Heart right ventricle (tissue), 16 donors: Measurements from ENCODE around the gene CD4. TPM values are rescaled to one million over a fixed set of nuclear protein-coding genes. Genes with fewer than 3 reads are reported as not detected.

Experiments used
- ATAC-seq, 8 donors: fragments of 200-7000 bp; cut with Tn5 transposase; one replicate each; pipeline ENCODE4 v1.9.1; 2020; ENCODE audit warnings: mild to moderate bottlenecking in 8 of 8, moderate library complexity in 8 of 8, moderate number of reproducible peaks in 1 of 8
- DNase-seq, 2 donors: peaks; one replicate each; pipeline ENCODE4 v3.0.0-alpha.2; 2020
- H3K27ac ChIP-seq, 10 donors: fragments of 200-600 bp; sonication (generic) in 2 of 10; one replicate each; pipeline versions ENCODE4 v1.5.0 to v1.8.0; 2020 to 2022; ENCODE audit warnings: mild to moderate bottlenecking in 3 of 10
- H3K27me3 ChIP-seq, 7 donors: fragments of 200-600 bp; one replicate each; pipeline ENCODE4 v1.8.0; 2021 to 2022; ENCODE audit warnings: mild to moderate bottlenecking in 2 of 7
- H3K36me3 ChIP-seq, 9 donors: fragments of 200-600 bp; sonication (generic) in 1 of 9; one replicate each; pipeline versions ENCODE4 v1.5.0 to v1.8.0; 2020 to 2022; ENCODE audit warnings: mild to moderate bottlenecking in 2 of 9
- H3K4me1 ChIP-seq, 9 donors: fragments of 200-600 bp; sonication (generic) in 1 of 9; one replicate each; pipeline versions ENCODE4 v1.5.0 to v1.8.0; 2020 to 2022; ENCODE audit warnings: mild to moderate bottlenecking in 4 of 9
- H3K4me3 ChIP-seq, 10 donors: fragments of 200-600 bp; sonication (generic) in 2 of 10; one replicate each; pipeline versions ENCODE4 v1.5.0 to v1.8.0; 2020 to 2022; ENCODE audit warnings: mild to moderate bottlenecking in 7 of 10, moderate library complexity in 2 of 10
- H3K9me3 ChIP-seq, 11 donors: fragments of 200-600 bp in 10 of 11; sonication (generic) in 2 of 11; one replicate each; pipeline versions ENCODE4 v1.5.0 to v1.8.0; 2013 to 2022; ENCODE audit warnings: mild to moderate bottlenecking in 2 of 11, control low read depth in 1 of 11, moderate library complexity in 1 of 11
- WGBS, 2 donors: extraction: QIAGEN DNeasy Blood & Tissue Kit; methylation state at CpG; one replicate each; pipeline ENCODE4 v1.1.7; 2013; ENCODE audit warnings: inconsistent platforms in 1 of 2; 5-methylcytosine and 5-hydroxymethylcytosine counted together
- intact Hi-C, 10 donors: fragments of 100-400 bp; cut with DNase I; formaldehyde crosslinking; loops; one replicate each; pipeline versions ENCODE4 v1.11.1 to v1.14.2; 2022
- polyA plus RNA-seq, 2 donors: library from polyadenylated mRNA; stranded (reverse); fragments of 200-250 nt; gene quantifications; one replicate each; pipeline ENCODE4 v1.2.3, GENCODE V29; 2013
- total RNA-seq, 10 donors: library from RNA; stranded (reverse); fragmentation: NEBNext Ultra II Directional in 3 of 10; extraction: Animal tissue kit (Norgen Biotek cat#: 25700) in 3 of 10; gene quantifications; one replicate each; pipeline versions ENCODE4 v1.2.1 to v1.2.4, GENCODE V29; 2021 to 2023
- TF ChIP-seq, protein P1 (sequence below), 9 donors: fragments of 200-600 bp; sonication (generic) in 2 of 9; IDR thresholded peaks; one replicate each; pipeline versions ENCODE4 v1.5.0 to v1.8.0; 2021 to 2022; ENCODE audit warnings: antibody characterized with exemption in 9 of 9, mild to moderate bottlenecking in 5 of 9, moderate library complexity in 1 of 9
- donor health status: Arrhythmogenic right ventricular cardiomyopathy.
- donor health status: ischemic (EF 13 %, LVEDD 7.1; RV severe dilation, severe dysfunction).
- donor health status: healthy with polysubstance abuse.
- donor health status: DM: no; HTN: yes; CAD: no.
- donor health status: DM: no; HTN: no; CAD: no.
- donor health status: ischemic (EF 25% LVEDD 6.9; RV normal size, moderate dysfunction).
- donor health status: ischemic (EF 25% LVEDD 5.7; RV mildly dilated, moderate dysfunction).
- donor health status: healthy.
- donor health status: DM: yes; HTN: yes; CAD: no.
- donor health status: Ischemic cardiomyopathy.
- donor health status: ischemic (EF 35%, LVEDD 5.7; RV mildly dilated, moderate dysfunction).
- donor health status: nonischemic (EF 11% LVEDD 7.7; RV severe dilation, severe dysfunction).
- donor health status: DM: yes; HTN: yes; CAD: no.
- donor health status: PGD.
- donor health status: ischemic (EF 29% LVEDD 5.4; RV normal size, mild dysfunction).
- donor health status: nonischemic (EF 23%, LVEDD 6.1; RV moderate dilation, normal function).

Gene CD4
- total and polyA plus RNA-seq, 12 donors: 2.6 to 44.3 (median 4.2) TPM

DNA sequence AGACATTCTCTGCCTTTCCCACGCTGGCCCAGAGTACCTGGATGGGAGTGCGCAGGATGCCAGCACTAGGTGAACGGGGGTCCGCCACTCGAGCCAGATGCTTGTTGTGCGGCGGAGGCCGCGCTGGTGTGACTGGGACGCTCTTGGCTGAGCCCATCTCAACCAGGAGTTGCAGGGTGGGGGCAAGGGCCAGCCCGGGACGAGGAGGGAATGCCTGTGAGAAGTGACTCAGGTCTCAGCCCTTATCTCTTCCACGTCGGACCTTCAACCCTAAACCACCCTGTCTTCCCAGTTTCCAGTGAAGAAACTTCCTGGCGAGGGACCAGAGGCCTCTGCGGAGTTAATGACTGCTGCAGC is 61.4 kb downstream of the CD4 start:
- Histone ChIP-seq H3K4me3 (peak overlapping the region in 9 of 10 donors; percentile 50 to 93 (median 68)), H3K9me3 (no peaks in the 10 kb centered on the region), H3K27me3 (no peaks in the 10 kb centered on the region), H3K4me1 (peaks cover 3 to 26% (median 16%) of the 10 kb centered on the region in 9 donors), H3K27ac (peak overlapping the region in 6 of 10 donors; percentile 93 to 99 (median 95)), H3K36me3 (peaks cover 0 to 52% (median 8%) of the 10 kb centered on the region in 9 donors)
- ATAC-seq (no peak), DNase-seq (no peak)
- TF ChIP-seq, protein P1, sequence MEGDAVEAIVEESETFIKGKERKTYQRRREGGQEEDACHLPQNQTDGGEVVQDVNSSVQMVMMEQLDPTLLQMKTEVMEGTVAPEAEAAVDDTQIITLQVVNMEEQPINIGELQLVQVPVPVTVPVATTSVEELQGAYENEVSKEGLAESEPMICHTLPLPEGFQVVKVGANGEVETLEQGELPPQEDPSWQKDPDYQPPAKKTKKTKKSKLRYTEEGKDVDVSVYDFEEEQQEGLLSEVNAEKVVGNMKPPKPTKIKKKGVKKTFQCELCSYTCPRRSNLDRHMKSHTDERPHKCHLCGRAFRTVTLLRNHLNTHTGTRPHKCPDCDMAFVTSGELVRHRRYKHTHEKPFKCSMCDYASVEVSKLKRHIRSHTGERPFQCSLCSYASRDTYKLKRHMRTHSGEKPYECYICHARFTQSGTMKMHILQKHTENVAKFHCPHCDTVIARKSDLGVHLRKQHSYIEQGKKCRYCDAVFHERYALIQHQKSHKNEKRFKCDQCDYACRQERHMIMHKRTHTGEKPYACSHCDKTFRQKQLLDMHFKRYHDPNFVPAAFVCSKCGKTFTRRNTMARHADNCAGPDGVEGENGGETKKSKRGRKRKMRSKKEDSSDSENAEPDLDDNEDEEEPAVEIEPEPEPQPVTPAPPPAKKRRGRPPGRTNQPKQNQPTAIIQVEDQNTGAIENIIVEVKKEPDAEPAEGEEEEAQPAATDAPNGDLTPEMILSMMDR (IDR thresholded peaks at IDR 0.05): no peak
- intact Hi-C loops: no loop called here
- 23 to 31% methylated on average over 16 of the region's 16 CpGs for WGBS, 2 donors

DNA sequence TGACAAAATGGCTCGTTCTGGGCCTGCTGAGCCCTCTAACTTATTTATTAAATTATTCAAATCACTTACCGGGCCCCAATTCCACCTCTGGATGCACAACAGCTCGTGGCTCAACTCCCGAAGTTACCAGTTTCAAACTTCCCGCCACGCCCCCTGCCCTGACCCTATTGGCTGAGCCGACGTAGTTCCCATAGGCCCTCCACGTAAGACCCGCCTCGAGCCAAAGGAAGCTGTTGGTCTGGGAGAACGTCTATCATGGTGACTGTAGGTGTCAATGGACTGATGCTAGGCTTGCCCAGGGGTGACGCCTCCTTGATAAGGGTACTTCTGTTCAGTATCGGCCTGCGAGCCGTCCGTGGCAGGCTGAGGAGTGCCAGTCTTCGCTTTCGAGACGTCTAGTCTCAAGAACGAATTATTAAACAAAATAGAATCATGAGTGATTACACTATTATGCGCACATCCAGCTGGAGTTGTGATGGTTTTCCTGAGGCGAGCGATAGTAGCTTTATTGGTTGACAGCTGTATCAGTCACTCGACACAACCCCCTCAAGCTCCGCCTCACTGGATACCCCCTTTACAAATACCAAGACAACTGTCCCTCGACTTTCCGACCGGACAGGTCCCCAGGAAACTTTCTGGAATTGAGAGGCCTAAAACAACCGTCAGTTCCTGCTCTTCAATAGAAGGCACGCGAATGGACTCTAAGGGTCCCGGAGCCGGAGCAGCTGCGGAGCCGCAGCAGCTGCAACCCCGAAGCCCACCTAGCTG is 62.0 kb downstream of the CD4 start, which contains the start of gene CDCA3:
Gene CDCA3 (minus strand): TSS at position 134 of the 768 bp plus-strand sequence. CDS start 334 bp downstream, outside the sequence.
- ATAC-seq: peak; percentile 76 to 86 (median 82)
- peaks cover 0 to 52% (median 9%) of the 10 kb centered on the region in 9 donors for H3K36me3 ChIP-seq
- intact Hi-C loops: no loop called here
- no peaks in the 10 kb centered on the region for H3K9me3 ChIP-seq
- peak within 1 kb of the TSS; percentile 50 to 93 (median 68) for H3K4me3 ChIP-seq
- 0% methylated on average over 37 of the region's 37 CpGs for whole genome bisulfite sequencing, 2 donors
- DNase-seq: peak; percentile 91 to 97
- peak within 1 kb of the TSS; percentile 18 to 99 (median 94) for H3K27ac ChIP-seq
- TF ChIP-seq, protein P1 (IDR thresholded peaks at IDR 0.05): peak in 1 of 9 donors; percentile 6
- H3K27me3 ChIP-seq: no peaks in the 10 kb centered on the region
- peaks cover 3 to 26% (median 16%) of the 10 kb centered on the region in 9 donors for H3K4me1 ChIP-seq

DNA sequence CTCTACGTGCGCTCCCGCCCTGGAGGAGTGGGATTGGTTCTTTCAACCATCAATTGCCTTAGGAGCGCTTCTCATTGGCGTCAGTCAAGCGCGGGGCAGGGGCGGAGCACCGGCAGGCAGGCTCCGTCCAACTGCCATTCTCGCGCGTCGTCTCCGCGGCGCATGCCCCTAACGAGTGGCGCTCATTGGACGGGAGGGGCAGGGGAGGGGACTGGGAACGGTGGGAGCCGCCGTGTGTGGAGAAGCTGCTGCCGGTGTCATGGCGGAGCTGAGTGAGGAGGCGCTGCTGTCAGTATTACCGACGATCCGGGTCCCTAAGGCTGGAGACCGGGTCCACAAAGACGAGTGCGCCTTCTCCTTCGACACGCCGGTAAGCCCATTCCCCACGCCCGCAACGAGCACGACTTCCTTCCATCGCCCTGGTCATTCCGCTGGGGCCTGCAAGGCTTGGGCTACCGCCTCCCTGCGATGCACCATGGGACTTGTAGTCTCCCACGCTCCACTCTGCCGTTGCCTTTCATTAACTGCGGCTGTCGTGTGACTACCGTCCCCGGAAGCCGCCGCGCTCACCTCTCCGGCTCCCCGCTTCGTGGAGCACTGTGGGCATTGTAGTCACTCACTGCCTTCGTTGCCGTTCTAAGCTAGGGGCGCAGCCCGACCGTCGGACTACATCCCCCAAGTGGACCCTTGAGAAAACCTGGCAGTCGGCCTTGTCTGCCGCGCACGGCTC is 62.8 kb downstream of the CD4 start, which contains the start of gene USP5:
Gene USP5 (plus strand): TSS at position 230 of the 730 bp plus-strand sequence. CDS start 30 bp downstream, at position 260.
- intact Hi-C loops: loop anchor here in 2 of 10 donors (1.0 kb wide), 2 partner anchors 38 to 99 kb away; partner anchors contain the start of gene MLF2 (in 1 of the 2)
- Histone ChIP-seq H3K4me1 (peaks cover 3 to 26% (median 16%) of the 10 kb centered on the region in 9 donors), H3K4me3 (peak within 1 kb of the TSS; percentile 50 to 93 (median 68)), H3K27ac (peak within 1 kb of the TSS; percentile 18 to 99 (median 94)), H3K9me3 (no peaks in the 10 kb centered on the region), H3K27me3 (no peaks in the 10 kb centered on the region), H3K36me3 (peaks cover 0 to 52% (median 16%) of the 10 kb centered on the region in 9 donors)
- ATAC-seq (peak; percentile 91 to 96 (median 92)), DNase-seq (peak; percentile 99)
- WGBS, 2 donors: 0 to 1% methylated on average over 64 to 65 of the region's 65 CpGs
- TF ChIP-seq, protein P1 (IDR thresholded peaks at IDR 0.05): peak in 4 of 9 donors; percentile 8 to 36 (median 10)
